ENCODE data around the gene FTO.

The FTO gene

GRCh38 chr16:53812914-53813313 is 109.0 kb downstream of the FTO start:
- no peak for DNase-seq (ENCODE audit: low spot score)
- Histone ChIP-seq H3K4me1 (ENCODE audit: control insufficient read depth in 2 of 2, insufficient read depth in 1 of 2, low read depth in 1 of 2, low read length in 2 of 2) (peaks cover 0 to 2% of the 10 kb centered on the region in 2 donors), H3K4me3 (ENCODE audit: low read length in 2 of 2) (no peak overlapping the region), H3K9me3 (replicated peaks in 1 of 2; ENCODE audit: control insufficient read depth in 2 of 2, insufficient read depth in 1 of 2, low read depth in 1 of 2, low read length in 2 of 2) (no peaks in the 10 kb centered on the region), H2BK12ac (ENCODE audit: low read length) (no peak overlapping the region), H3K23ac (ENCODE audit: low read depth, low read length, poor library complexity) (no peak overlapping the region), H3K27ac (replicated peaks; ENCODE audit: low read length) (no peak overlapping the region), H4K8ac (ENCODE audit: low read depth, low read length) (no peak overlapping the region), H2AFZ (ENCODE audit: low read length) (no peak overlapping the region), H2BK15ac (ENCODE audit: low read length) (no peak overlapping the region), H3K27me3 (ENCODE audit: control insufficient read depth in 3 of 3, insufficient read depth in 3 of 3, low read depth in 1 of 3, low read length in 3 of 3) (no peaks in the 10 kb centered on the region), H2AK5ac (ENCODE audit: low read depth, low read length) (no peak overlapping the region), H3K79me1 (ENCODE audit: low read depth, low read length) (no peaks in the 10 kb centered on the region), H3K9ac (ENCODE audit: low read depth, low read length, poor library complexity) (no peak overlapping the region), H2BK5ac (ENCODE audit: low read length) (no peak overlapping the region), H4K91ac (ENCODE audit: low read depth, low read length, poor library complexity) (no peak overlapping the region), H3K4me2 (ENCODE audit: insufficient read depth, low read length, poor library complexity, severe bottlenecking) (no peak overlapping the region), H2BK120ac (ENCODE audit: low read depth, low read length) (no peak overlapping the region), H3K18ac (ENCODE audit: low read length) (no peak overlapping the region), H3K14ac (ENCODE audit: low read length) (no peak overlapping the region), H3K4ac (ENCODE audit: low read length) (no peak overlapping the region), H3K36me3 (replicated peaks in 1 of 2; ENCODE audit: control insufficient read depth in 2 of 2, insufficient read depth in 2 of 2, low read length in 2 of 2) (peaks cover 0 to 30% of the 10 kb centered on the region in 2 donors)
- no CpG with 5 or more reads among the region's 2 CpGs for WGBS, 2 donors (ENCODE audit: extremely low coverage in 2 of 2, insufficient read length in 2 of 2, insufficient replicate concordance in 1 of 2)

GRCh38 chr16:53814801-53815200 is 110.8 kb downstream of the FTO start:
- no peak overlapping the region for H3K4ac ChIP-seq (ENCODE audit: low read length)
- no peak overlapping the region for H3K23ac ChIP-seq (ENCODE audit: low read depth, low read length, poor library complexity)
- no peak overlapping the region for H3K9ac ChIP-seq (ENCODE audit: low read depth, low read length, poor library complexity)
- H3K4me2 ChIP-seq (ENCODE audit: insufficient read depth, low read length, poor library complexity, severe bottlenecking): no peak overlapping the region
- no peak overlapping the region for H2BK120ac ChIP-seq (ENCODE audit: low read depth, low read length)
- H3K18ac ChIP-seq (ENCODE audit: low read length): no peak overlapping the region
- no peak overlapping the region for H3K14ac ChIP-seq (ENCODE audit: low read length)
- WGBS, 2 donors (ENCODE audit: extremely low coverage in 2 of 2, insufficient read length in 2 of 2, insufficient replicate concordance in 1 of 2): no CpG with 5 or more reads among the region's 7 CpGs
- H3K4me3 ChIP-seq (ENCODE audit: low read length in 2 of 2): no peak overlapping the region
- no peak overlapping the region for H4K91ac ChIP-seq (ENCODE audit: low read depth, low read length, poor library complexity)
- DNase-seq (ENCODE audit: low spot score): no peak
- H3K9me3 ChIP-seq (replicated peaks in 1 of 2; ENCODE audit: control insufficient read depth in 2 of 2, insufficient read depth in 1 of 2, low read depth in 1 of 2, low read length in 2 of 2): no peaks in the 10 kb centered on the region
- peaks cover 0 to 2% of the 10 kb centered on the region in 2 donors for H3K4me1 ChIP-seq (ENCODE audit: control insufficient read depth in 2 of 2, insufficient read depth in 1 of 2, low read depth in 1 of 2, low read length in 2 of 2)
- no peaks in the 10 kb centered on the region for H3K27me3 ChIP-seq (ENCODE audit: control insufficient read depth in 3 of 3, insufficient read depth in 3 of 3, low read depth in 1 of 3, low read length in 3 of 3)
- no peak overlapping the region for H2BK15ac ChIP-seq (ENCODE audit: low read length)
- H2AFZ ChIP-seq (ENCODE audit: low read length): no peak overlapping the region
- H4K8ac ChIP-seq (ENCODE audit: low read depth, low read length): no peak overlapping the region
- H2AK5ac ChIP-seq (ENCODE audit: low read depth, low read length): no peak overlapping the region
- no peak overlapping the region for H3K27ac ChIP-seq (replicated peaks; ENCODE audit: low read length)
- H2BK5ac ChIP-seq (ENCODE audit: low read length): no peak overlapping the region
- H3K79me1 ChIP-seq (ENCODE audit: low read depth, low read length): no peaks in the 10 kb centered on the region
- peaks cover 0 to 30% of the 10 kb centered on the region in 2 donors for H3K36me3 ChIP-seq (replicated peaks in 1 of 2; ENCODE audit: control insufficient read depth in 2 of 2, insufficient read depth in 2 of 2, low read length in 2 of 2)
- no peak overlapping the region for H2BK12ac ChIP-seq (ENCODE audit: low read length)

DNA sequence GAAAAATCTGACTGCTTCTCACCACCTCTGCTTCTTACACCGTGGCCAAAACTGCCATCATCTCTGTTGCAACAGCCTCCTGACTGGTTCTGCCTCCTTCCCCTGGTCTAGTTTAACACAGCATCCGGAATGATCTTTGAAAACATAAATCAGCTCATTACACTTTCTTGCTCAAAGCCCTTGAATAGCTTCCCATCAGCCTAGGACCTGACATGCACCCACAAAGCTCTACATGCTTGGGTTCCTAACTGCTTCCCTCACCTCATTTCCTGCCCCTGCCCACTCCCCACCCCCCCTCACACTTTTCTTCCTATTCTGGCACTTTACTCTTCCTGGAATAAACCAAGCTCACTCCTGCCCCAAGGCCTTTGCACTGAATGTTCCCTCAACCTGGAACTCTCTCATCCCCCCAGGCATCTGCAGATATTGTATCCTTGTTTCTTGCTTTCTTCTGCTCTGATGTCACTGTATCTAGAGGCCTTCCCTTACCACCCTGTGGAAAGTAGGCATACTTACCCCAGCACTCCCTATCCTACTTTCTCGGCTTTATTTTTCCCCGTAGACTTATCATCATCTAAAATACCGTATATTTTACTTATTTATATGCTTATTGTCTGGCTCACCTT is 112.4 kb downstream of the FTO start:
- DNase-seq (ENCODE audit: low spot score): no peak
- Histone ChIP-seq H3K14ac (ENCODE audit: low read length) (no peak overlapping the region), H3K9me3 (replicated peaks in 1 of 2; ENCODE audit: control insufficient read depth in 2 of 2, insufficient read depth in 1 of 2, low read depth in 1 of 2, low read length in 2 of 2) (no peaks in the 10 kb centered on the region), H2AK5ac (ENCODE audit: low read depth, low read length) (no peak overlapping the region), H2BK12ac (ENCODE audit: low read length) (no peak overlapping the region), H3K79me1 (ENCODE audit: low read depth, low read length) (no peaks in the 10 kb centered on the region), H3K4me2 (ENCODE audit: insufficient read depth, low read length, poor library complexity, severe bottlenecking) (no peak overlapping the region), H3K36me3 (replicated peaks in 1 of 2; ENCODE audit: control insufficient read depth in 2 of 2, insufficient read depth in 2 of 2, low read length in 2 of 2) (peaks cover 0 to 25% of the 10 kb centered on the region in 2 donors), H4K91ac (ENCODE audit: low read depth, low read length, poor library complexity) (no peak overlapping the region), H3K4me1 (ENCODE audit: control insufficient read depth in 2 of 2, insufficient read depth in 1 of 2, low read depth in 1 of 2, low read length in 2 of 2) (no peaks in the 10 kb centered on the region), H2BK120ac (ENCODE audit: low read depth, low read length) (no peak overlapping the region), H3K4ac (ENCODE audit: low read length) (no peak overlapping the region), H2BK5ac (ENCODE audit: low read length) (no peak overlapping the region), H4K8ac (ENCODE audit: low read depth, low read length) (no peak overlapping the region), H3K27ac (replicated peaks; ENCODE audit: low read length) (no peak overlapping the region), H2AFZ (ENCODE audit: low read length) (no peak overlapping the region), H3K27me3 (ENCODE audit: control insufficient read depth in 3 of 3, insufficient read depth in 3 of 3, low read depth in 1 of 3, low read length in 3 of 3) (no peaks in the 10 kb centered on the region), H3K9ac (ENCODE audit: low read depth, low read length, poor library complexity) (no peak overlapping the region), H3K18ac (ENCODE audit: low read length) (no peak overlapping the region), H3K4me3 (ENCODE audit: low read length in 2 of 2) (no peak overlapping the region), H2BK15ac (ENCODE audit: low read length) (no peak overlapping the region), H3K23ac (ENCODE audit: low read depth, low read length, poor library complexity) (no peak overlapping the region)
- 100% methylated on average over 3 of the region's 5 CpGs; no CpG with 5 or more reads in 1 of the 2 donors for WGBS, 2 donors (ENCODE audit: extremely low coverage in 2 of 2, insufficient read length in 2 of 2, insufficient replicate concordance in 1 of 2)

- Histone ChIP-seq H3K79me1 (ENCODE audit: low read depth, low read length) (no peaks in the 10 kb centered on the region), H2BK12ac (ENCODE audit: low read length) (no peak overlapping the region), H3K4ac (ENCODE audit: low read length) (no peak overlapping the region), H3K23ac (ENCODE audit: low read depth, low read length, poor library complexity) (no peak overlapping the region), H2AFZ (ENCODE audit: low read length) (no peak overlapping the region), H2BK15ac (ENCODE audit: low read length) (no peak overlapping the region), H4K8ac (ENCODE audit: low read depth, low read length) (no peak overlapping the region), H3K27me3 (ENCODE audit: control insufficient read depth in 3 of 3, insufficient read depth in 3 of 3, low read depth in 1 of 3, low read length in 3 of 3) (no peaks in the 10 kb centered on the region), H3K4me3 (ENCODE audit: low read length in 2 of 2) (no peak overlapping the region), H2BK5ac (ENCODE audit: low read length) (no peak overlapping the region), H3K9ac (ENCODE audit: low read depth, low read length, poor library complexity) (no peak overlapping the region), H3K36me3 (replicated peaks in 1 of 2; ENCODE audit: control insufficient read depth in 2 of 2, insufficient read depth in 2 of 2, low read length in 2 of 2) (peaks cover 0 to 16% of the 10 kb centered on the region in 2 donors), H3K4me2 (ENCODE audit: insufficient read depth, low read length, poor library complexity, severe bottlenecking) (no peak overlapping the region), H3K27ac (replicated peaks; ENCODE audit: low read length) (no peak overlapping the region), H3K18ac (ENCODE audit: low read length) (no peak overlapping the region), H3K14ac (ENCODE audit: low read length) (no peak overlapping the region), H4K91ac (ENCODE audit: low read depth, low read length, poor library complexity) (no peak overlapping the region), H3K9me3 (replicated peaks in 1 of 2; ENCODE audit: control insufficient read depth in 2 of 2, insufficient read depth in 1 of 2, low read depth in 1 of 2, low read length in 2 of 2) (no peaks in the 10 kb centered on the region), H2BK120ac (ENCODE audit: low read depth, low read length) (no peak overlapping the region), H2AK5ac (ENCODE audit: low read depth, low read length) (no peak overlapping the region), H3K4me1 (ENCODE audit: control insufficient read depth in 2 of 2, insufficient read depth in 1 of 2, low read depth in 1 of 2, low read length in 2 of 2) (peaks cover 0 to 2% of the 10 kb centered on the region in 2 donors)
- DNase-seq (ENCODE audit: low spot score): no peak
- 100% methylated on average over 1 of the region's 5 CpGs; no CpG with 5 or more reads in 1 of the 2 donors for WGBS, 2 donors (ENCODE audit: extremely low coverage in 2 of 2, insufficient read length in 2 of 2, insufficient replicate concordance in 1 of 2)
These were observed 113.3 kb downstream of the FTO start for GRCh38 chr16:53817117-53817755.

Data from neuronal stem cell (in vitro differentiated cells).